B cell (primary cell): ENCODE data around the gene LRRC31.

Experiments used
- EZH2 ChIP-seq: IDR thresholded peaks from 2 replicates; pipeline ENCODE4 v1.6.1; 2012; ENCODE audit warnings: borderline replicate concordance, low read depth, mild to moderate bottlenecking, moderate library complexity, low read length; ENCODE audit not compliant: insufficient read depth, poor library complexity, severe bottlenecking
- TF ChIP-seq, protein P1 (sequence below): fragments of 200-600 bp; IDR thresholded peaks from one replicate; pipeline ENCODE4 v1.8.0; 2022; ENCODE audit warnings: antibody characterized with exemption, mild to moderate bottlenecking

DNA sequence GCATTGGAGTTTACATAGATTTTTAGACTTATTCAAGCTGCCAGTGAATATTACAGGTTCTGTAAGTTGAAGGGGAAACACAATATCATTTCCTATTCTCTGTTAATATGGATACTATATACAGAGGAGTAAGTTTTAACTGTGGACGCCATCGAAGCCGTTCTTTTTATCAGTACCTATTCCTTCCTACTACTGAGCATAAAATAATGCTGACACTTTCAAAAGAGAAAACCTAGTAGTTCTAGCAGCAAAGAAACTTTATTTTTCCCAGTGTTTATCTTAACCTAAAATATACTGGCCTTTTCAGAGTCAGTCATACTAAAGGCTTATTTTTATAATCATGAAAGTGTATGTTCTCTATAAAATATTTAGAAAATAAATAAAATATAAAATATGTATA, 14.2 kb downstream of the LRRC31 start:
- TF ChIP-seq EZH2 = no peak
- TF ChIP-seq, protein P1, sequence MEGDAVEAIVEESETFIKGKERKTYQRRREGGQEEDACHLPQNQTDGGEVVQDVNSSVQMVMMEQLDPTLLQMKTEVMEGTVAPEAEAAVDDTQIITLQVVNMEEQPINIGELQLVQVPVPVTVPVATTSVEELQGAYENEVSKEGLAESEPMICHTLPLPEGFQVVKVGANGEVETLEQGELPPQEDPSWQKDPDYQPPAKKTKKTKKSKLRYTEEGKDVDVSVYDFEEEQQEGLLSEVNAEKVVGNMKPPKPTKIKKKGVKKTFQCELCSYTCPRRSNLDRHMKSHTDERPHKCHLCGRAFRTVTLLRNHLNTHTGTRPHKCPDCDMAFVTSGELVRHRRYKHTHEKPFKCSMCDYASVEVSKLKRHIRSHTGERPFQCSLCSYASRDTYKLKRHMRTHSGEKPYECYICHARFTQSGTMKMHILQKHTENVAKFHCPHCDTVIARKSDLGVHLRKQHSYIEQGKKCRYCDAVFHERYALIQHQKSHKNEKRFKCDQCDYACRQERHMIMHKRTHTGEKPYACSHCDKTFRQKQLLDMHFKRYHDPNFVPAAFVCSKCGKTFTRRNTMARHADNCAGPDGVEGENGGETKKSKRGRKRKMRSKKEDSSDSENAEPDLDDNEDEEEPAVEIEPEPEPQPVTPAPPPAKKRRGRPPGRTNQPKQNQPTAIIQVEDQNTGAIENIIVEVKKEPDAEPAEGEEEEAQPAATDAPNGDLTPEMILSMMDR = no peak
